Stomach smooth muscle (tissue), 2 donors: ENCODE data around the gene BIK.

Experiments
- H3K27ac ChIP-seq: one replicate; pipeline ENCODE4 v1.7.0; 2013; ENCODE audit warnings: mild to moderate bottlenecking, low read length, inconsistent platforms
- H3K27me3 ChIP-seq, 2 donors: one replicate each; pipeline ENCODE4 v1.7.0; 2013; ENCODE audit warnings: low read length in 2 of 2; ENCODE audit not compliant: insufficient read depth in 2 of 2, control insufficient read depth in 1 of 2
- H3K36me3 ChIP-seq, 2 donors: one replicate each; pipeline ENCODE4 v1.7.0; 2013; ENCODE audit warnings: low read length in 2 of 2; ENCODE audit not compliant: control insufficient read depth in 2 of 2, insufficient read depth in 2 of 2
- H3K4me1 ChIP-seq: one replicate; pipeline ENCODE4 v1.7.0; 2013; ENCODE audit warnings: low read length; ENCODE audit not compliant: control insufficient read depth, insufficient read depth
- H3K4me3 ChIP-seq, 2 donors: one replicate each; pipeline ENCODE4 v1.7.0; 2013; ENCODE audit warnings: low read length in 2 of 2
- H3K9ac ChIP-seq, 2 donors: one replicate each; pipeline ENCODE4 v1.7.0; 2013; ENCODE audit warnings: low read length in 2 of 2, mild to moderate bottlenecking in 1 of 2
- H3K9me3 ChIP-seq, 2 donors: one replicate each; pipeline ENCODE4 v1.7.0; 2013; ENCODE audit warnings: low read length in 2 of 2; ENCODE audit not compliant: control insufficient read depth in 2 of 2
- donor health status: healthy.
- donor health status: Pancreatic carcinoma.

The BIK gene

GRCh38 chr22:43162412-43163150 is 52.0 kb downstream of the BIK start:
- peaks cover 9% of the 10 kb centered on the region for H3K4me1 ChIP-seq
- H3K9me3 ChIP-seq: no peaks in the 10 kb centered on the region
- H3K4me3 ChIP-seq: no peak overlapping the region
- H3K36me3 ChIP-seq: peaks cover 0 to 12% of the 10 kb centered on the region in 2 donors
- no peaks in the 10 kb centered on the region for H3K27me3 ChIP-seq
- no peak overlapping the region for H3K27ac ChIP-seq
- H3K9ac ChIP-seq: no peak overlapping the region

GRCh38 chr22:43163241-43163795 is 52.8 kb downstream of the BIK start:
- Histone ChIP-seq H3K4me3 (no peak overlapping the region), H3K4me1 (peaks cover 9% of the 10 kb centered on the region), H3K27me3 (no peaks in the 10 kb centered on the region), H3K27ac (no peak overlapping the region), H3K9me3 (no peaks in the 10 kb centered on the region), H3K36me3 (peaks cover 0 to 15% of the 10 kb centered on the region in 2 donors), H3K9ac (no peak overlapping the region)

GRCh38 chr22:43164636-43165035 is 54.1 kb downstream of the BIK start:
- peaks cover 6% of the 10 kb centered on the region for H3K4me1 ChIP-seq
- no peaks in the 10 kb centered on the region for H3K9me3 ChIP-seq
- no peaks in the 10 kb centered on the region for H3K27me3 ChIP-seq
- no peak overlapping the region for H3K4me3 ChIP-seq
- no peak overlapping the region for H3K9ac ChIP-seq
- no peak overlapping the region for H3K27ac ChIP-seq
- H3K36me3 ChIP-seq: peaks cover 0 to 13% of the 10 kb centered on the region in 2 donors

GRCh38 chr22:43166132-43166930 is 55.8 kb downstream of the BIK start:
- peaks cover 6 to 15% of the 10 kb centered on the region in 2 donors for H3K36me3 ChIP-seq
- peaks cover 6% of the 10 kb centered on the region for H3K4me1 ChIP-seq
- no peaks in the 10 kb centered on the region for H3K27me3 ChIP-seq
- no peak overlapping the region for H3K27ac ChIP-seq
- H3K4me3 ChIP-seq: no peak overlapping the region
- H3K9me3 ChIP-seq: no peaks in the 10 kb centered on the region
- no peak overlapping the region for H3K9ac ChIP-seq

- peaks cover 6% of the 10 kb centered on the region for H3K4me1 ChIP-seq
Measured at GRCh38 chr22:43167001-43167589, 56.5 kb downstream of the BIK start.

GRCh38 chr22:43168471-43169309 is 58.1 kb downstream of the BIK start:
- Histone ChIP-seq H3K36me3 (peaks cover 10 to 26% of the 10 kb centered on the region in 2 donors), H3K9ac (no peak overlapping the region), H3K9me3 (no peaks in the 10 kb centered on the region), H3K4me3 (no peak overlapping the region), H3K27ac (no peak overlapping the region), H3K27me3 (no peaks in the 10 kb centered on the region), H3K4me1 (no peaks in the 10 kb centered on the region)

More at GRCh38 chr22:43167001-43167589, 56.5 kb downstream of the BIK start:
- H3K27ac ChIP-seq: no peak overlapping the region
- H3K9me3 ChIP-seq: no peaks in the 10 kb centered on the region
- no peak overlapping the region for H3K9ac ChIP-seq
- H3K36me3 ChIP-seq: peaks cover 6 to 22% of the 10 kb centered on the region in 2 donors
- no peaks in the 10 kb centered on the region for H3K27me3 ChIP-seq
- H3K4me3 ChIP-seq: no peak overlapping the region

GRCh38 chr22:43169310-43170130 is 59.0 kb downstream of the BIK start:
- H3K27ac ChIP-seq: no peak overlapping the region
- H3K27me3 ChIP-seq: no peaks in the 10 kb centered on the region
- no peak overlapping the region for H3K9ac ChIP-seq
- H3K9me3 ChIP-seq: no peaks in the 10 kb centered on the region
- peaks cover 14 to 29% of the 10 kb centered on the region in 2 donors for H3K36me3 ChIP-seq
- H3K4me1 ChIP-seq: no peaks in the 10 kb centered on the region
- H3K4me3 ChIP-seq: no peak overlapping the region

GRCh38 chr22:43170131-43170480 is 59.6 kb downstream of the BIK start:
- peaks cover 14 to 34% of the 10 kb centered on the region in 2 donors for H3K36me3 ChIP-seq
- no peak overlapping the region for H3K9ac ChIP-seq
- no peak overlapping the region for H3K27ac ChIP-seq

GRCh38 chr22:43171019-43171491 is 60.5 kb downstream of the BIK start:
- Histone ChIP-seq H3K4me3 (no peak overlapping the region), H3K27ac (no peak overlapping the region), H3K36me3 (peaks cover 14 to 37% of the 10 kb centered on the region in 2 donors), H3K27me3 (no peaks in the 10 kb centered on the region), H3K9ac (no peak overlapping the region), H3K4me1 (no peaks in the 10 kb centered on the region), H3K9me3 (no peaks in the 10 kb centered on the region)

More at GRCh38 chr22:43170131-43170480, 59.6 kb downstream of the BIK start:
- Histone ChIP-seq H3K4me1 (no peaks in the 10 kb centered on the region), H3K9me3 (no peaks in the 10 kb centered on the region), H3K27me3 (no peaks in the 10 kb centered on the region), H3K4me3 (no peak overlapping the region)
